NB4 (cell line): Measurements from ENCODE around the gene VWA3B.

ENCODE experiments used
- DNase-seq: peaks from one replicate; pipeline ENCODE4 v3.0.0; 2010; ENCODE audit warnings: low read depth
- H3K4me3 ChIP-seq: one replicate; pipeline ENCODE4 v1.5.1; 2011; ENCODE audit warnings: mild to moderate bottlenecking, low read depth, low read length, moderate library complexity
- MYC ChIP-seq: IDR thresholded peaks from 2 replicates; pipeline ENCODE4 v1.6.1; 2011; ENCODE audit warnings: low read depth, low read length
- POLR2A ChIP-seq: IDR thresholded peaks from 2 replicates; pipeline ENCODE4 v1.6.1; 2011; ENCODE audit warnings: mild to moderate bottlenecking; ENCODE audit not compliant: insufficient read length; ENCODE audit errors: extremely low read depth
- TF ChIP-seq, protein P1 (sequence below): IDR thresholded peaks from one replicate; pipeline ENCODE4 v1.5.1; 2012; ENCODE audit warnings: low read depth, low read length
- TF ChIP-seq, protein P2 (sequence below): IDR thresholded peaks from 2 replicates; pipeline ENCODE4 v1.6.1; 2011; ENCODE audit warnings: low read depth, low read length

Gene VWA3B

DNA sequence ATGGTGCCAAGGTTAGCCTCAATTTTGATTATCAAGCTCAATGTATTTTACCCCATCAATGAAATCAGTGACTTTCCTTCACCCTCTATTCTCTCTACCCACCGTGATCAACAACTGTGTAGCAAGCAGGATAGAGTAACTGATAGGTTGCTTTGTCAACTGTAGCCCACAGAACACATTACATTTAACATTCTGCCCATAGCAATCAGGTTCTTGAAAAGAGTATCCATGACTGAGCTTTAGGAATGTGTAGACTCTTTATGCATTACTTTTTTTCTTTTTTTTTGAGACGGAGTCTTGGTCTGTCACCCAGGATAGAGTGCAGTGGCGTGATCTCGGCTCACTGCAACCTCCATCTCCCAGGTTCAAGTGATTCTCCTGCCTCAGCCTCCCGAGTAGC is 19.8 kb upstream of the VWA3B start:
- DNase-seq = no peak
- no peak for TF ChIP-seq POLR2A
- H3K4me3 ChIP-seq = no peak overlapping the region

DNA sequence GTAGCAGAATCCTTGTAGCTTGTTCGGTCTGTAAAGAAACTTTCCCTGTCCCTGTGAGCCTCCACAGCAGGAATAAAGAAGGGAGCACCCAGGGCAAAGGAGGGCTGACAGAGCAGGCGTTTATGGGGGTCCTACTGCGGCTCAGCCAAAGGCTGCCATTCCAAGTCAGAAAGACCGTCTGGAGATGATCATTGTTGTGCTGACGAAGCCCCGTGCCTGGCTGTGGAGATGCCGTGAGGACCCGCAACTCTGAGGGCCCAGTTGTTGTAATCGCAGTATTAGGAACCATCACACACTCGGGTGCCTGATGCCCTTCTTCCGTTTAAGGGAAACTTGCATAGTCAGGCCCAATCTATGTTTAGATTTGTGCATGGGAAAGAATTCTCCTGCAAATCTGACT is 16.9 kb upstream of the VWA3B start:
- no peak for DNase-seq
- TF ChIP-seq, protein P1, sequence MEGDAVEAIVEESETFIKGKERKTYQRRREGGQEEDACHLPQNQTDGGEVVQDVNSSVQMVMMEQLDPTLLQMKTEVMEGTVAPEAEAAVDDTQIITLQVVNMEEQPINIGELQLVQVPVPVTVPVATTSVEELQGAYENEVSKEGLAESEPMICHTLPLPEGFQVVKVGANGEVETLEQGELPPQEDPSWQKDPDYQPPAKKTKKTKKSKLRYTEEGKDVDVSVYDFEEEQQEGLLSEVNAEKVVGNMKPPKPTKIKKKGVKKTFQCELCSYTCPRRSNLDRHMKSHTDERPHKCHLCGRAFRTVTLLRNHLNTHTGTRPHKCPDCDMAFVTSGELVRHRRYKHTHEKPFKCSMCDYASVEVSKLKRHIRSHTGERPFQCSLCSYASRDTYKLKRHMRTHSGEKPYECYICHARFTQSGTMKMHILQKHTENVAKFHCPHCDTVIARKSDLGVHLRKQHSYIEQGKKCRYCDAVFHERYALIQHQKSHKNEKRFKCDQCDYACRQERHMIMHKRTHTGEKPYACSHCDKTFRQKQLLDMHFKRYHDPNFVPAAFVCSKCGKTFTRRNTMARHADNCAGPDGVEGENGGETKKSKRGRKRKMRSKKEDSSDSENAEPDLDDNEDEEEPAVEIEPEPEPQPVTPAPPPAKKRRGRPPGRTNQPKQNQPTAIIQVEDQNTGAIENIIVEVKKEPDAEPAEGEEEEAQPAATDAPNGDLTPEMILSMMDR = no peak
- TF ChIP-seq, protein P2, sequence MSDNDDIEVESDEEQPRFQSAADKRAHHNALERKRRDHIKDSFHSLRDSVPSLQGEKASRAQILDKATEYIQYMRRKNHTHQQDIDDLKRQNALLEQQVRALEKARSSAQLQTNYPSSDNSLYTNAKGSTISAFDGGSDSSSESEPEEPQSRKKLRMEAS = no peak
- TF ChIP-seq POLR2A (no peak), MYC (no peak)
- no peak overlapping the region for H3K4me3 ChIP-seq

DNA sequence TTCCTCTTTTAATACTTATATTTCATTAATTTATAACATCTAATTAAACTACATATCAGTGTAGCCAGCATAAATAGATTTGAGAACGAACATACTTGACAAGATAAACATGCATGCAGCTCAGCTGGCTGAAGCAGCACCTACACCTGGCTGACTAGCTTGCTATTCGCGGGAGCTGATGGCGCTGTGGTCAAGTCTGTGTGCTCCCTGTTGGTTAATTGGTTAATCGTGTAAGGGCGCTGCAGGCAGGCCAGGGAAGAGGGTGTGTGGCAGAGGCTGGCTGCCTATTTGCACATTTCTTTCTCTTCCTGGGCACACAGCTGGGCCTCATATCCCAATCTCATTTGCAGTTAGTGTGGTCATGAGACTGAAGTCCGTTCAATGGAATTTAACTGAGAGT is 14.5 kb upstream of the VWA3B start:
- TF ChIP-seq, protein P2 = no peak
- no peak for TF ChIP-seq POLR2A
- TF ChIP-seq, protein P1 = no peak
- no peak for TF ChIP-seq MYC
- H3K4me3 ChIP-seq = no peak overlapping the region
- no peak for DNase-seq

DNA sequence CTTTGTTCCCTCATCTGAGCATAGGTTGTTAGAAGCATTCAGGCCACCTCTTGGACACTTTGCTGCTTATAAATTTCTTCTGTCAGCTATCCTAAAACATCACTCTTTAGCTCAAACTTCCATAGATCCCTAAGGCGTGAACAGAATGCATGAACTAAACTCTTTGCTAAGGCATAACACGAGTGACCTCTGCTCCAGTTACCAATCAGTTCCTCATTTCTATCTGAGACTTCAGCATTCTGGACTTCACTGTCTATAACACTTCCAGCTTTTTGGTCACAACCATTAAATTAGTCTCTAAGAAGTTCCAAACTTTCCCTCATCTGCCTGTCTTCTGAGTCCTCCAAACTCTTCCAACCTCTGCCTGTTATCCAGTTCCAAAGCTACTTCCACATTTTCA is 8.3 kb upstream of the VWA3B start:
- DNase-seq = no peak
- H3K4me3 ChIP-seq = no peak overlapping the region
- TF ChIP-seq MYC = no peak
- no peak for TF ChIP-seq POLR2A
- TF ChIP-seq, protein P2 = no peak
- TF ChIP-seq, protein P1 = no peak

DNA sequence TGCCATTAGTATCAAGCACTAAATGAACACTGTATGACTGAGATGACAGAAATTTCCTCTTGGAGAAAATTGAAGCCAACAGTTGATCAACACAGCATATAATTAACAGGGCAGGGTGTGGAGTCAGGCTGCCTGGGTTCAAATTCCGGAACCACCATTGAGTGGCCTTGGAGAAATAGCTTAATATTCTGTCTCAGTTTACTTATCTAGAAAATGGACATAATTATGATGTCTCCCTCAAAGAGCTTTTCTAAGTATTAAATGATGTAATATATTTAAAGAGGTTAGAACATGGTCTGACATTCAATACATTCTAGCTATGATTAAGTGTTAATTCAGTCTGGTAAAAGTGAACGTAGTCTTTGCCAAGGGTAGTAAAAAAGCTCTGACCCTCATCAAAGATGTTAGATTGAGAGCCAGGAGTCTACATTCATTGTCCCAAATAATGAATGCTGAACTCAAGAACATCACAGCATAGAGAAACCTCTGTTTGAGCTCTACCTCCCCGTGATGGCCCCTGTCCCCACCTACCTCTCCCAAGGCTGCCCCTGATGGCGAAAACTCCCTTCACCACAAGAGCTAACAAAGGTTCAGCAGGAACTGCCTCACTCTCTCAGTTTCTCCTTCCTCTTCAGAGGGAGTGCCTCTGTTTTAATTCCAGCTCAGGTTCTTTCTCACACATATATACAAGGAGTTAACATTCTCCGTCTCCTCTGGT is 2.7 kb upstream of the VWA3B start:
- DNase-seq = peak; percentile 54
- H3K4me3 ChIP-seq = no peak overlapping the region
- TF ChIP-seq MYC (no peak), POLR2A (no peak)
- TF ChIP-seq, protein P2 = no peak
- TF ChIP-seq, protein P1 = no peak

DNA sequence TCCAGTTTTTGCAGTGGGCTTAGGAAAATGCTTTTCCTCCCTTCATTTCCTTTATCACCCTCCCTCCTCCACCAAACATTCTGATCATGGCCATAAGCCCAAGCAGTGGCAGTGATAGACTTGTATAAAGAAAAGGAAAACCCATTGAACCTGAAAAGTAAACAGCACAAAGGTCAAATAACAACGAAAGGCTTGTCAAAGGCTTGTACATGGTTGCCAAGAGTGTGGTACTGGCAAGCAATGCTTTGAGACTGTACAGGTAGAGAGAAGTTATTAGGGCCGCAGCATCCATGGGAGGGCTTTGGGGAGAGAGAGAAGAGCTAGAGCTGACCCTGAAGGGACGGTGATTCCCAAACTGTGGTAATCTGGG is 2.1 kb upstream of the VWA3B start:
- no peak for DNase-seq
- H3K4me3 ChIP-seq = no peak overlapping the region
- TF ChIP-seq POLR2A (no peak), MYC (no peak)
- TF ChIP-seq, protein P2 = no peak
- TF ChIP-seq, protein P1 = no peak
